ENCODE results near the gene RNF207.

- no peak for TF ChIP-seq CTCF (IDR thresholded peaks at IDR 0.05; ENCODE audit: insufficient read depth, low read length, poor library complexity, severe bottlenecking)
- TF ChIP-seq EZH2phosphoT487 (conservative IDR thresholded peaks at IDR 0.05; ENCODE audit: low read length), result no peak
Observed at GRCh38 chr1:6241107-6241886, 35.4 kb downstream of the RNF207 start.

Measured in SU-DHL-6 (cell line).